ENCODE data around the gene SLC9B2. TPM values are rescaled to one million over a fixed set of nuclear protein-coding genes. Genes with fewer than 3 reads are reported as not detected.

SLC9B2 gene
- total RNA-seq, 2 donors from 2014 or later: 10.1 to 14.8 TPM

DNA sequence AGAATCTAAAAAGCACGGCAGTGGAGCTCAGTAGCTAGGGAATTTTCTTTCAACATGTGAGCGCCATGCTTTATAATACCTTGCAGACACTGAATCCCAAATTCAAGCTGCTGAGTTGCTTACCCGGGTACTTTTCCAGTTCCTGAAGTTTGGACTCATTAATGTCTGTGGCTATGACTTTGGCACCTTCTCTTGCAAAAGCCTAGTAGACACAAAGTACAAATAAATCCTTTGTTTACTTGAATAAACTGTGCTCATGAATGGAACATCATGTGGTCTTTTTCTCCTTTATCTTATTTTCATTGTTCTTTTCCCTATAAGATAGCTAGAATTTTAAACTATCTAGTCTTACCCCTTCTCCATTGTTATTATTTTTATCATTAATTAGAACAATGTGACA, 18.5 kb upstream of the SLC9B2 start:
- no peak for ATAC-seq
- DNase-seq: no peak
- Histone ChIP-seq H3K4me1 (peaks cover 38% of the 10 kb centered on the region), H3K4me3 (no peak overlapping the region), H3K36me3 (replicated peaks in 1 of 2; ENCODE audit: insufficient read depth in 1 of 2, low read depth in 2 of 2) (no peaks in the 10 kb centered on the region), H3K27me3 (no peaks in the 10 kb centered on the region), H3K27ac (no peak overlapping the region), H3K9me3 (no peaks in the 10 kb centered on the region)
- 69 to 72% methylated on average over 3 of the region's 3 CpGs for WGBS, 2 donors
- intact Hi-C loops (cut with DNase I): loop anchor here (10.0 kb wide), 1 partner anchor 480 kb away; no protein-coding TSS in a partner anchor
- no peak for TF ChIP-seq POLR2A (IDR thresholded peaks at IDR 0.05)
- TF ChIP-seq, protein P1, sequence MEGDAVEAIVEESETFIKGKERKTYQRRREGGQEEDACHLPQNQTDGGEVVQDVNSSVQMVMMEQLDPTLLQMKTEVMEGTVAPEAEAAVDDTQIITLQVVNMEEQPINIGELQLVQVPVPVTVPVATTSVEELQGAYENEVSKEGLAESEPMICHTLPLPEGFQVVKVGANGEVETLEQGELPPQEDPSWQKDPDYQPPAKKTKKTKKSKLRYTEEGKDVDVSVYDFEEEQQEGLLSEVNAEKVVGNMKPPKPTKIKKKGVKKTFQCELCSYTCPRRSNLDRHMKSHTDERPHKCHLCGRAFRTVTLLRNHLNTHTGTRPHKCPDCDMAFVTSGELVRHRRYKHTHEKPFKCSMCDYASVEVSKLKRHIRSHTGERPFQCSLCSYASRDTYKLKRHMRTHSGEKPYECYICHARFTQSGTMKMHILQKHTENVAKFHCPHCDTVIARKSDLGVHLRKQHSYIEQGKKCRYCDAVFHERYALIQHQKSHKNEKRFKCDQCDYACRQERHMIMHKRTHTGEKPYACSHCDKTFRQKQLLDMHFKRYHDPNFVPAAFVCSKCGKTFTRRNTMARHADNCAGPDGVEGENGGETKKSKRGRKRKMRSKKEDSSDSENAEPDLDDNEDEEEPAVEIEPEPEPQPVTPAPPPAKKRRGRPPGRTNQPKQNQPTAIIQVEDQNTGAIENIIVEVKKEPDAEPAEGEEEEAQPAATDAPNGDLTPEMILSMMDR (IDR thresholded peaks at IDR 0.05): no peak

DNA sequence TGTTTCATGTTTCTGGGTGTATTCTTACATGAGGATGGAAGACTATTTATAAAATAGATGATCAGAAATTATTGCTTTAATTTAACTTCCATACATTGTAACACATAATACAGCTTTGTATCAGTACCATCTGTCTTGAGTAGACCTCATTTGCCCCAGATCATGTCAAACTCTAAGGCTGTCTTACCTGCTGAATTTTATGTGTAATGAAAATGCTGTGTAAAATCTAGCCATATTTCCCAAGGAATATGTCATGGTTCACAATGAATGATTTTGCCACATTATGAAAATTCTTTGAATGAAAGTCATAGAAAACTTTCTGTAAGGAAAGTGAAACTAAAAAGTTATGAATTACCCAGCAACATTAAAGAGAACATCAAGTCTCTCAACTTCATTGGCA, 15.7 kb upstream of the SLC9B2 start:
- no peaks in the 10 kb centered on the region for H3K9me3 ChIP-seq
- H3K4me1 ChIP-seq: peaks cover 15% of the 10 kb centered on the region
- H3K27ac ChIP-seq: no peak overlapping the region
- TF ChIP-seq, protein P1 (IDR thresholded peaks at IDR 0.05): no peak
- no peak for TF ChIP-seq POLR2A (IDR thresholded peaks at IDR 0.05)
- no peak for ATAC-seq
- intact Hi-C loops (cut with DNase I): loop anchor here (10.0 kb wide), 1 partner anchor 477 kb away; no protein-coding TSS in a partner anchor
- DNase-seq: no peak
- H3K36me3 ChIP-seq (replicated peaks in 1 of 2; ENCODE audit: insufficient read depth in 1 of 2, low read depth in 2 of 2): no peaks in the 10 kb centered on the region
- H3K27me3 ChIP-seq: no peaks in the 10 kb centered on the region
- H3K4me3 ChIP-seq: no peak overlapping the region

DNA sequence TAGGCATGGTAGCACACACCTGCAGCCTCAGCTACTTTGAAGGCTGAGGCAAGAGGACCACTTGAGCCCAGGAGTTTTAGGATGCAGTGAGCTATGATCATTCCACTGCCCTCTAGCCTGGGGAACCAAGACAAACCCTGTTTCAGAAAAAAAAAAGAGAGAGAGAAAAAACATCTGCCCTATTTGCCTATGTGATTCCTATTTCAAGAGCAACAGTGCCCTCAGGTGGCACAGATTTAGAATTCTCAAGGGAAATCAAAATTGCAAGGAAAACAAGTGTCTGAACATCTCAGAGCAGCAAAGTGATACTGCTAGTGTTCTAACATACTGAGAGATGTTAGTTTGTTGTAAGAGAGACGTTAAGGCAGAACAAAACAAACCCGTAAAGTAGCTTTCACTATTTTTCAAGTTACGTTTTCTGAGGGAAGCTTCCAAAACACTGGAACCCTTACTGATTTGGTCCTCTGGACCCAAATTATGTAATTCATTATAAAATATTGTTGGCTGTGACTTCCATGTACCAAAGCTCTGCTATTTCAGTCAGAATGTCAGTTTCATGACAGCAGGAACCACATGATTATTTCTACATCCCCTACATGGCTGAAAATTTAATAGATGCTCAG, 15.2 kb upstream of the SLC9B2 start:
- WGBS, 2 donors: 31 to 32% methylated on average over 3 of the region's 3 CpGs
- DNase-seq (peak; percentile 36 to 65 (median 42)), ATAC-seq (peak; percentile 69)
- no peaks in the 10 kb centered on the region for H3K27me3 ChIP-seq
- peaks cover 0 to 2% of the 10 kb centered on the region in 2 donors for H3K36me3 ChIP-seq (replicated peaks in 1 of 2; ENCODE audit: insufficient read depth in 1 of 2, low read depth in 2 of 2)
- H3K4me3 ChIP-seq: no peak overlapping the region
- TF ChIP-seq, protein P1 (IDR thresholded peaks at IDR 0.05): peak; percentile 22 to 71 (median 62)
- TF ChIP-seq POLR2A (IDR thresholded peaks at IDR 0.05): no peak
- intact Hi-C loops (cut with DNase I): loop anchor here (10.0 kb wide), 1 partner anchor 477 kb away; no protein-coding TSS in a partner anchor
- H3K27ac ChIP-seq: no peak overlapping the region
- H3K4me1 ChIP-seq: peaks cover 11% of the 10 kb centered on the region
- H3K9me3 ChIP-seq: no peaks in the 10 kb centered on the region

DNA sequence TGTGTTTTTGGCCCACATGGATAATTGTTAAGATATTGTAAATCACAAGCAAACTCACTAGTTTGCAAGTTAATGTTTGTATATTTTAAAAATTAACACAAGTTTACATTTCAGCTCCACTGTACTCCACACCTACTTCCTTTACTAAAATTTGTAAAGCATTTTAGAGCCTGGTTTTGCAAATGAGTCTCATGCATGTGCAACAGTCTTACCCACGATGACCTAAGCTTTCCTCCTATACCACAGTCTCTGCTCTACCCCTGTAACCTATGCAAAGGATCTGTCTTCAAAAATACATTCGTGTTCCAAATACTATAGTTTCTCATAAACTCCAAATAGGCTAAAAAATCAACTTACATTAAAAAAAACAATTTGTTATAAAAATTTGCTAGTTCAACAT, 12.9 kb upstream of the SLC9B2 start:
- no peak for TF ChIP-seq POLR2A (IDR thresholded peaks at IDR 0.05)
- TF ChIP-seq, protein P1 (IDR thresholded peaks at IDR 0.05): no peak
- no peaks in the 10 kb centered on the region for H3K27me3 ChIP-seq
- ATAC-seq (no peak), DNase-seq (no peak)
- WGBS, 2 donors: 54 to 75% methylated on average over 2 of the region's 2 CpGs
- no peaks in the 10 kb centered on the region for H3K9me3 ChIP-seq
- peaks cover 3% of the 10 kb centered on the region for H3K4me1 ChIP-seq
- H3K27ac ChIP-seq: no peak overlapping the region
- H3K36me3 ChIP-seq (replicated peaks in 1 of 2; ENCODE audit: insufficient read depth in 1 of 2, low read depth in 2 of 2): peaks cover 0 to 3% of the 10 kb centered on the region in 2 donors
- intact Hi-C loops (cut with DNase I): no loop called here
- no peak overlapping the region for H3K4me3 ChIP-seq

DNA sequence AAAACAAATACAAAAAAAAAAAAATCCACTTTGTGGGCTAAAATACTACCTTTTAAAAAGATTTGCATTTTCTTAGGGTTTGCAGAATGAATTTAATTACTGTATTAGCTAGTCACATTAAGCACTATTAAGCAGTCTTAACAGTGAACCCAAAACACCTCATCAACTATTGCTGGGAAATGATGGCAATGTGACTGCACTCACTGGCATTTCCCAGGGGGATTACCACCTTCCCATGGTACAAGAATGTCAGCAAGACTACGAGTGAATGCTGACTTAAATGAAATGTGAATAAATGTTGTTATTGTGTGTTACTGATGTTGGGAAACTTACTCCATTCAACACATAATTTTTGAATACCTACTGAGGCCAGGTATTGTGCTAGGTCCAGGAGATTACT, 10.0 kb upstream of the SLC9B2 start:
- Histone ChIP-seq H3K9me3 (no peaks in the 10 kb centered on the region), H3K4me3 (no peak overlapping the region), H3K27me3 (no peaks in the 10 kb centered on the region), H3K27ac (no peak overlapping the region), H3K4me1 (peaks cover 2% of the 10 kb centered on the region), H3K36me3 (replicated peaks in 1 of 2; ENCODE audit: insufficient read depth in 1 of 2, low read depth in 2 of 2) (peaks cover 0 to 5% of the 10 kb centered on the region in 2 donors)
- ATAC-seq (no peak), DNase-seq (no peak)
- intact Hi-C loops (cut with DNase I): no loop called here
- TF ChIP-seq, protein P1 (IDR thresholded peaks at IDR 0.05): no peak
- no peak for TF ChIP-seq POLR2A (IDR thresholded peaks at IDR 0.05)
- WGBS, 2 donors: 67 to 71% methylated on average over 1 of the region's 1 CpG

Data from body of pancreas (tissue), 4 donors.